Dedifferentiated amniotic fluid mesenchymal stem cell (primary cell): ENCODE results near the gene CEP192.
A peak's percentile ranks its signal among the peaks of the same experiment; 100 is the strongest.

Experiments
- DNase-seq: peaks from one replicate; pipeline ENCODE4 v3.0.0-alpha.2; 2016; ENCODE audit errors: extremely low spot score

The CEP192 gene

DNA sequence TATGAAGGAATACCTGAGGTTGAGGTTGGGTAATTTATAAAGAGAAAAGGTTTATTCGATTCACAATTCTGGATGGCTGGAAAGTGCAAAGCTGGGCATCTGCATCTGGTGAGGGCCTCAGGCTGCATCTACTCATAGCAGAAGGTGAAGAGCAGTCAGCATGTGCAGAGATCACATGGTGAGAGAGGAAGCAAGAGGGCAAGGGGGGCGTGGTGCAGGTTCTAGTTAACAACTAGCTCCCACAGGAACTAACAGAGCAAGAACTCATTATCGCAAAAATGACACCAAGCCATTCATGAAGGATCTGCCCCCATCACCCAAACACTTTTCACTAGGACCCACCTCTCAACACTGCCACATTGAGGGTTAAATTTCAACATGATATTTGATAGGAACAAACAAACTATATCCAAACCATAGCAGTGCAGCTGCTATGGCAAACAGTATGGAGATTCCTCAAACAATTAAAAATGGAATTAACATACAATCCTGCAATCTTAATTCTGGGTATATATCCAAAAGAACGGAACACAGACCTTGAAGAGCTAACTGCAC, 154.6 kb downstream of the CEP192 start:
- DNase-seq = no peak

DNA sequence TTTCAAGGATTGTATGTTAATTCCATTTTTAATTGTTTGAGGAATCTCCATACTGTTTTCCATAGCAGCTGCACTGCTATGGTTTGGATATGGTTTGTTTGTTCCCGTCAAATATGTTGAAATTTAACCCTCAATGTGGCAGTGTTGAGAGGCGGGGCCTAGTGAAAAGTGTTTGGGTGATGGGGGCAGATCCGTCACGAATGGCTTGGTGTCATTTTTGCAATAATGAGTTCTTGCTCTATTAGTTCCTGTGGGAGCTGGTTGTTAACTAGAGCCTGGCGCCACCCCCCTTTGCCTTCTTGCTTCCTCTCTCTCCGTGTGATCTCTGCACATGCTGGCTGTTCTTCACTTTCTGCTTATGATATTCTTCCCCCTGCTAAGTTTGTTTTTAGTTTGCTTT, 156.0 kb downstream of the CEP192 start:
- no peak for DNase-seq

DNA sequence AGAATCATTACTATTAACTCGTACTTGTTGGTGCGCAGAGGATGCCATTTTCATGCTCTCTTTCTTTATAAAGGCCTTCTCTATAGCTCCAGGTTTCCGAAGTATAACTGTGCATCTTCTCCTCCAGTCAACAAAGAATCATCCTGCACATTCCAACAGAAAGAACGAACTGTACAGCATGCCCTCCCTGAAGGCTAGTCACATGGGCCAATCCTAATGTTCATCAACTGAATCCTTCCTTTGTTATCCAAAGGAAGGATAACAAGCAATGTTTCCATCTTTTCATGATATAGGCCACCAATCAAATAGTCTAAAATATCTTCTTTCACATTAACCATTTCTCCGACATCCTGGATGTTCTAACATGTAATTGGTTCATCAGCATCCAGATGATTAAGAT, 160.5 kb downstream of the CEP192 start:
- DNase-seq = no peak

DNA sequence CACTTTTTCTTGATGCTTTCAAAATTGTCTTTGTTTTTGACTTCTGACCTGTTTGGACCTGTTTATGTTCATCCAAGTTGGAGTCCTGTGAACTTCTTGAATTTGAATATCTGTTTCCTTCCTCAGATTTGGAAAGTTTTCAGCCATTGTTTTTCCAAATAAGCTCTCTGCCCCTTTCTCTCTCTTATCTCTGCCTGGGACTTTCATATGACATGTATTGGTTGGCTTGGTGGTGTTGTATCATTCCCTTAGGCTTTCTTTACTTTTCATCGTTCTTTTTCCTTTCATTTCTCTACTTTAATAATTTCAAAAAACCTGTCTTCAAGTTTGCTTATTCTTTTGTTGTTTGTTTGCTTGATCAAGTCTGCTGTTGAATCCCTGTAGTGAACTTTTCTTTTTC, 167.3 kb downstream of the CEP192 start:
- no peak for DNase-seq

DNA sequence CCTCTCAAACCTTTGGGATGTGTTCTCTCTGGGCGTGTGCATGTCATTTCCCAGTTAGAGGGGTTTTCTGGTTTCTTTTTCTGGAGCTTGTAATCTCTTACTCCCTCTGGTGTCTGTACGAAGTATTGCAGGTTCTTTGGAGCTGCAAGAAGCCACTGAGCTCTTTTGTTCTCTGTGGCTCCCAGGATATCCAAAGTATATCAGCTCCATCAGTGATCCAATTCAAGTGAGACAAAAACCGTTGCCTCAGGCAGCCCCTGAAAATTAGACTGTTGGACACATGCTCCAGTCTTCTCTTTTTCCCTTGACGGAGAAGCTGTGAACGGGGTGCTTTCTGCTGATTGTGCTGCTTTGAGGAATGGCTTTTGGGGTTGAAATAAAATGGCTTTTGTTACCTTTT, 168.4 kb downstream of the CEP192 start:
- DNase-seq = peak; percentile 83

DNA sequence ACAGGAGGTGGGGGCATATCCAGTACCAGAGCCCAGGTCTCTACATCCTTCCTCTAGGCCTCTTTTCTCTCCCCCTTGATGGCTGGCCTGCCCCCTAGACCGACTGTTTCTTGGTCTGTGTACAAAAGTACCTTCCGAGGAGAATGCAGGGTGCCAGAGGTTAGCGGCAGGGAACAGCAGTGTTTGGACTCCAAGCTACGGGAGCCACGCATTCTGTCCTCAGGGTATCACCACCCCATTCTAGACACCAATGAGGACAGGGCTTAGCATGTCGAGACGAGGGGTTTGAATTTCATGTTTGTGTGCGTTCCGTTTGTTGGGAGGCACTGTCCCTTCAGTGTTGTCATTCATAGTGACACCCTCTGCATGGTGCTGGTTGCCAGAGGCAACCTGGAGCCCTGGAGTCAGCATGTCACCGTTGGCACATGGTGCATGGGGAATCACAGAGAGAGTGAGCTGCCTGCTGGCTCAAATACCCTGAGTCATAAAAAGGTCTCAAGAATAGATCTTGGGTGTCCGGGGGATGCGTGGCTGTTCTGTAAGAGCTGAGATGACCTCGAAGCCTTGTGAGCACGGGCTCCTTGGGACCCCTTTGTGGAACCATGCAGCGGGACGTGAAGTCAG, 170.2 kb downstream of the CEP192 start:
- DNase-seq = no peak

DNA sequence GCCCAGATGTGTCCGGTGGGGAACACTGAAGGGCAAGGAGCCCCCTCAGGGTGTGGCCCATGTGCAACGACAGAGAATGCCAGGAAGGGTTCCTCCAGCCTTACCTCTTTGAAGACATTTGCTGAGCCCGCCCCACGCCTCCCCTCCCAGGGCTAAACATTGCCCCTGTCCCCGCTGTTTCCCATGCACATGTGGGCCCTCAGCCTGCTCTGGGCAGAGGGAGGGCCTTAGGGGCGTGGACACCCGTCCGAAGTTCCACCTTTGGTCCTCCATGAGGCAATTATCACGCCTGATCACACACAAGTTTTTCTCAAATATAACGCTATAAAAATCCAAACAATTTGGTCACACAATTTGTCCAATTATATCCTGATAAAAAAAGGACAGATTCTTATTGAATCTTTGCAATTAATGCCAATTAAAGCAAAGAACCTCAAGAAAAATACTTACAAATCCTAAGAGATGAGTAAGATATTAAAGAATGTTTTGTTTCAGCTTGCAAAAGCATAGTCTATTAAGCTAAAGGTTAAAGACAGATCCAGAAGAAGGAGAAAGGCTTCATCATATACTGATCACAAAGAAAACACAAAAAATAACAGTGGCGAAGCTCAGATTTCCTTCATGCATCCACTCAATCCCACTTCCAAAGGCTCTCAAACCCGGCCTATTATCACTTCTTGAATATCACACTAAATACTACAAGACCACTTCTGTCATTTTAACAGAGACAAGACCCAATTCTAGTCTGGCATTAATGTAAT, 172.2 kb downstream of the CEP192 start:
- no peak for DNase-seq

DNA sequence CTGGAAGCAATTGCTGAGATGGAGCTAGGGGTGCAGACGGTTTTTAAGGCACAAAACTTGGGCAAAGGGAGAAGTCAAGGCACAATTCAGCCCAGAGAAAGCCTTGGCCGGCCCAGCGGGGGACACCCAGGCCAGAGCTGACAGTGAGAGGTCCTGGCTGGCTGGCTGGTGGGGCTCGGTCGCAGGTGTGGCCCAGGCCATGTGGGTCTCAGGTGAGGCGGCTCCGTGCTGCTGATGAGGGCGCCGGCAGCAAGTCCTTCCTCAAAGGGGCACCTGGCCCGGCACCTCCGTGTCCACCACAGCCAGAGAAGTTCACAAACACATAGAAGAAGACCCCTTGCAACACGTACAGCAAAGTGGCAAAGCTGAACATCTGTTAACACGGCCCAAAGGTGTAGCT, 173.2 kb downstream of the CEP192 start:
- no peak for DNase-seq

DNA sequence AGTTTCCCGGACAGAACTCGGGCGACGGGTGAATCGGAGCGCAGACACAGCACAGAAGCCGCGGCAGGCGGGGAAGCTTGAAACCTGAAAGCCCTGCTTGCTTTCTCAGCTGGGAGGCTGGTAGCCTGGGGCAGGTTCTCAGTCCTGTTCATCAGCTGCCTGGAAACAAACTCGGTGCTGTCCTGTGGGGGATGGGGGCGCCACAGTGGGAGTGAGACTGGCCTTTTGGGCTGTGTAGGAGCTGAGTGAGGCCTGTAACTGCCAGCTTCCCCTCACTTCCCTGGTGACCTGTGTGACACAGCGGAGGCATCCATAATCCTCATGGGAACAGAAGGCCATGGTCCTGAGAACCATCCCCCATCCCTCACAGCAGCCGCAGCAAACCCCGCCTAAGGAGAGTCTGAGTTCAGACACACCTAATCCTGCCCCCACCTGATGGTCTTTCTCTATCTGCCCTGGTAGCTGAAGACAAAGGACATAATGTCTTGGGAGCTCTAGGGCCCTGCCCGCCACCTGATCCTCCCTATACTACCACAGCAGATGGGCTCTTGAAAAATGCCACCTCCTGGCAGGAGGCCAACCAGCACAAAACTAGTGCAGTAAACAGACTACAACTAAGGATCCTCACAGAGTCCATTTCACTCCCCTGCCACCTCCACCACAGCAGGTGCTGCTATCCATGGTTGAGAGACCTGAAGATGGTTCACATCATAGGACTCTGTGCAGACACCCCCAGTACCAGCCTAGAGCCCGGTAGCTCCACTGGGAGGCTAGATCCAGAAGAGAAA, 174.7 kb downstream of the CEP192 start:
- DNase-seq = no peak

DNA sequence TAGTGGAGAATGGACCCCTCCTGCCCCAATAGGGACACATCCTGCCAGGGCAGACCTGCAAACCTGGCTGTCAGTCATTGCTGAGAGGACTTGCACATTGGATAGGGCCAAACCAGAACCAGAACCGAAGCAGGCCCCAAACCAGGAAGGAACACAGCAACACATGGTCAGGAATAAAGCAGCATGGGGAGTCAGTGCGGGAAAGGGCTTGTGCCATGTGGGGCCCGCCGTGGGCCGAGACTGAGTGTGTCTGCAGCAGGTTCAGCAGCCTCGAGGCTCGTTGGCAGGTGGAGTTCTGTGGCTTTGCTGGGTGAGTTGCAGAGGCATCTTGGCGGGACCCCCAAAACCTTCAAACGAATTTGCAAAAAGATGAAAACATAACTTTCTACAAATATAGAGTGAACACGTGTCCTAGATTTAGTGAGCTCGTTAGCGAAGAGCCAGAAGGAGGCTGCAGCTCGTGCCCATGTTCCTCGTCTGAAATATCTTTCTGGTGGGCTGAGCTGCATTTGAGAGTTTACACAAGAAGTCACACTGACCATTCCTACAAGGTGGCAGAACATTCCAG, 182.5 kb downstream of the CEP192 start:
- DNase-seq = no peak
